Measurements from ENCODE around the gene GPC6.
A peak's percentile ranks its signal among the peaks of the same experiment; 100 is the strongest.

Gene GPC6

GRCh38 chr13:94204946-94205345, 978.3 kb downstream of the GPC6 start:
- TF ChIP-seq CTCF (conservative IDR thresholded peaks at IDR 0.05) (no peak), ZFX (IDR thresholded peaks at IDR 0.05) (no peak)
- no peak overlapping the region for H3K27ac ChIP-seq

- no peak for TF ChIP-seq ZFX (IDR thresholded peaks at IDR 0.05)
- TF ChIP-seq CTCF (conservative IDR thresholded peaks at IDR 0.05): no peak
- H3K27ac ChIP-seq: no peak overlapping the region
Observed at GRCh38 chr13:94205896-94206295, 979.3 kb downstream of the GPC6 start.

GRCh38 chr13:94209117-94209516, 982.5 kb downstream of the GPC6 start:
- TF ChIP-seq CTCF (conservative IDR thresholded peaks at IDR 0.05) (no peak), ZFX (IDR thresholded peaks at IDR 0.05) (no peak)
- no peak overlapping the region for H3K27ac ChIP-seq

GRCh38 chr13:94209913-94210312, 983.3 kb downstream of the GPC6 start:
- H3K27ac ChIP-seq: peak overlapping the region; percentile 21; the same call in 1 of the 2 replicates

GRCh38 chr13:94210816-94211215, 984.2 kb downstream of the GPC6 start:
- H3K27ac ChIP-seq: no peak overlapping the region
- no peak for TF ChIP-seq ZFX (IDR thresholded peaks at IDR 0.05)
- TF ChIP-seq CTCF (conservative IDR thresholded peaks at IDR 0.05): no peak

GRCh38 chr13:94212196-94212595, 985.6 kb downstream of the GPC6 start:
- TF ChIP-seq CTCF (conservative IDR thresholded peaks at IDR 0.05) (no peak), ZFX (IDR thresholded peaks at IDR 0.05) (no peak)
- H3K27ac ChIP-seq: no peak overlapping the region

GRCh38 chr13:94214121-94214520, 987.5 kb downstream of the GPC6 start:
- no peak overlapping the region for H3K27ac ChIP-seq
- TF ChIP-seq CTCF (conservative IDR thresholded peaks at IDR 0.05): no peak
- no peak for TF ChIP-seq ZFX (IDR thresholded peaks at IDR 0.05)

- H3K27ac ChIP-seq: no peak overlapping the region
- TF ChIP-seq CTCF (conservative IDR thresholded peaks at IDR 0.05) (no peak), ZFX (IDR thresholded peaks at IDR 0.05) (no peak)
Observed at GRCh38 chr13:94214975-94215374, 988.4 kb downstream of the GPC6 start.
